Caco-2 (cell line): ENCODE data around the gene EPHB2. TPM values are rescaled to one million over a fixed set of nuclear protein-coding genes. Genes with fewer than 3 reads are reported as not detected.

ENCODE experiments used
- BruUV-seq: library from RNA; stranded (reverse); fragments of 400-500 nt; replicated peaks from 2 replicates; lab custom pipeline; 2021; lab: Mats Ljungman, UMichigan
- CTCF ChIA-PET: fragments of 300-600 bp; sonication (Branson Sonifier 250); formaldehyde crosslinking; loops from one replicate; lab custom pipeline; 2022; ENCODE audit warnings: antibody characterized with exemption; lab: Charles Lee
- POLR2A ChIA-PET: fragments of 300-600 bp; sonication (Branson Sonifier 250); formaldehyde crosslinking; loops from one replicate; lab custom pipeline; 2022; ENCODE audit warnings: antibody characterized with exemption; lab: Charles Lee
- DNase-seq, 2 experiments: peaks; one replicate each; pipeline versions ENCODE4 v3.0.0 to v3.0.0-alpha.2; 2020 to 2022
- H3K27me3 ChIP-seq: replicated peaks from 2 replicates; pipeline ENCODE4 v1.6.0; 2011; ENCODE audit warnings: low read length; ENCODE audit not compliant: control insufficient read depth, insufficient read depth
- H3K36me3 ChIP-seq: 2 replicates; pipeline ENCODE4 v1.5.1; 2011; ENCODE audit warnings: low read length; ENCODE audit not compliant: control insufficient read depth, insufficient read depth
- H3K4me1 ChIP-seq: fragments of 250-450 bp; sonication (Bioruptor Pico); 2 replicates; pipeline ENCODE4 v1.5.1; 2020; ENCODE audit warnings: mild to moderate bottlenecking
- H3K4me3 ChIP-seq: 2 replicates; pipeline ENCODE4 v1.5.1; 2011; ENCODE audit warnings: low read depth, mild to moderate bottlenecking, control low read depth, low read length
- H3K9me3 ChIP-seq: fragments of 250-450 bp; sonication (Bioruptor Pico); 2 replicates; pipeline ENCODE4 v1.5.1; 2020; ENCODE audit warnings: mild to moderate bottlenecking, moderate library complexity
- H3K27ac Mint-ChIP-seq: one replicate; pipeline ENCODE4 v1.8.0; 2022; ENCODE audit warnings: mixed read lengths; ENCODE audit not compliant: unreplicated experiment
- H3K27me3 Mint-ChIP-seq: one replicate; pipeline ENCODE4 v1.8.0; 2022; ENCODE audit warnings: mixed read lengths; ENCODE audit not compliant: insufficient read depth, unreplicated experiment
- H3K36me3 Mint-ChIP-seq: one replicate; pipeline ENCODE4 v1.8.0; 2022; ENCODE audit warnings: mild to moderate bottlenecking, mixed read lengths; ENCODE audit not compliant: insufficient read depth, unreplicated experiment
- H3K4me1 Mint-ChIP-seq: one replicate; pipeline ENCODE4 v1.8.0; 2022; ENCODE audit warnings: low read depth, mixed read lengths; ENCODE audit not compliant: unreplicated experiment
- H3K4me3 Mint-ChIP-seq: one replicate; pipeline ENCODE4 v1.8.0; 2022; ENCODE audit warnings: mild to moderate bottlenecking, moderate library complexity, mixed read lengths; ENCODE audit not compliant: unreplicated experiment
- H3K9me3 Mint-ChIP-seq: one replicate; pipeline ENCODE4 v1.8.0; 2022; ENCODE audit warnings: mixed read lengths; ENCODE audit not compliant: unreplicated experiment
- intact Hi-C: fragments of 100-400 bp; cut with micrococcal nuclease; formaldehyde crosslinking; loops from one replicate; pipeline ENCODE4 v1.10.0; 2022; ENCODE audit not compliant: unreplicated experiment
- total RNA-seq: library from RNA; stranded (reverse); gene quantifications from 2 replicates; pipeline ENCODE4 v1.2.3, GENCODE V29; 2022
- TF ChIP-seq, protein P1 (sequence below), 2 experiments: fragments of 200-600 bp in 1 of 2; IDR thresholded peaks; 1 replicate in 1 of 2; 2 replicates in 1 of 2; pipeline versions ENCODE4 v1.5.1 to v1.8.0; 2011 to 2022; ENCODE audit warnings: antibody characterized with exemption in 1 of 2, control low read depth in 1 of 2, inconsistent platforms in 1 of 2, low read depth in 1 of 2, low read length in 1 of 2, mild to moderate bottlenecking in 1 of 2, moderate library complexity in 1 of 2; ENCODE audit not compliant: insufficient read depth in 1 of 2, severe bottlenecking in 1 of 2, unreplicated experiment in 1 of 2

Gene EPHB2
- total RNA-seq, 1 experiment from 2014 or later: 30.1 TPM

GRCh38 chr1:22773981-22774832 is 63.6 kb downstream of the EPHB2 start:
- no peak overlapping the region for H3K4me3 Mint-ChIP-seq
- no peaks in the 10 kb centered on the region for H3K27me3 Mint-ChIP-seq
- H3K4me1 Mint-ChIP-seq: no peaks in the 10 kb centered on the region
- intact Hi-C loops: no loop called here
- TF ChIP-seq, protein P1, sequence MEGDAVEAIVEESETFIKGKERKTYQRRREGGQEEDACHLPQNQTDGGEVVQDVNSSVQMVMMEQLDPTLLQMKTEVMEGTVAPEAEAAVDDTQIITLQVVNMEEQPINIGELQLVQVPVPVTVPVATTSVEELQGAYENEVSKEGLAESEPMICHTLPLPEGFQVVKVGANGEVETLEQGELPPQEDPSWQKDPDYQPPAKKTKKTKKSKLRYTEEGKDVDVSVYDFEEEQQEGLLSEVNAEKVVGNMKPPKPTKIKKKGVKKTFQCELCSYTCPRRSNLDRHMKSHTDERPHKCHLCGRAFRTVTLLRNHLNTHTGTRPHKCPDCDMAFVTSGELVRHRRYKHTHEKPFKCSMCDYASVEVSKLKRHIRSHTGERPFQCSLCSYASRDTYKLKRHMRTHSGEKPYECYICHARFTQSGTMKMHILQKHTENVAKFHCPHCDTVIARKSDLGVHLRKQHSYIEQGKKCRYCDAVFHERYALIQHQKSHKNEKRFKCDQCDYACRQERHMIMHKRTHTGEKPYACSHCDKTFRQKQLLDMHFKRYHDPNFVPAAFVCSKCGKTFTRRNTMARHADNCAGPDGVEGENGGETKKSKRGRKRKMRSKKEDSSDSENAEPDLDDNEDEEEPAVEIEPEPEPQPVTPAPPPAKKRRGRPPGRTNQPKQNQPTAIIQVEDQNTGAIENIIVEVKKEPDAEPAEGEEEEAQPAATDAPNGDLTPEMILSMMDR (IDR thresholded peaks at IDR 0.05; ENCODE audit: insufficient read depth in 1 of 2, low read depth in 1 of 2, low read length in 1 of 2, severe bottlenecking in 1 of 2, unreplicated experiment in 1 of 2): no peak
- no peaks in the 10 kb centered on the region for H3K9me3 Mint-ChIP-seq
- ChIA-PET POLR2A (no interaction called here), CTCF (no interaction called here)
- Histone ChIP-seq H3K36me3 (no peaks in the 10 kb centered on the region; the same call in 1 of the 2 replicates), H3K27me3 (no peaks in the 10 kb centered on the region), H3K9me3 (no peaks in the 10 kb centered on the region), H3K4me3 (no peak overlapping the region), H3K4me1 (no peaks in the 10 kb centered on the region)
- no peak for DNase-seq
- H3K27ac Mint-ChIP-seq: no peak overlapping the region
- BruUV-seq: no TSS peak
- peaks cover 8% of the 10 kb centered on the region for H3K36me3 Mint-ChIP-seq

DNA sequence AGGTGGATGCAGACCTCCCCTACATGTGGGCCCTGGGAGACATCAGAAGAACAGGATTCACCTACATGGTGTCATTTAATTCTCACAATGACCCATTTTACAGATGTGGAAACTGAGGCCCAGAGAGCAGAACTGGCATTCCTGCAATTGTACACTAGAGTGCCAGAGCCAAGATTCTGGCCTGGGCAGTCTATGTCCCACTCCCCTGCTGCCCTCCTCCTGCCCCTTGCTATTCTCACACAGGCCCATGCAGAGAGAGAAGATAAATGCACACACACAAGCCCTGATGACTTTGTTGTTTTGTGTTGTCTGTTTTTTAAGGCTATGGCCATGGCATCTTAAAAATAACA is 64.2 kb downstream of the EPHB2 start:
- H3K4me1 ChIP-seq: no peaks in the 10 kb centered on the region
- H3K9me3 ChIP-seq: no peaks in the 10 kb centered on the region
- peaks cover 3% of the 10 kb centered on the region for H3K36me3 Mint-ChIP-seq
- H3K36me3 ChIP-seq: no peaks in the 10 kb centered on the region; the same call in 1 of the 2 replicates
- no peak overlapping the region for H3K4me3 ChIP-seq
- BruUV-seq: no TSS peak
- ChIA-PET POLR2A (no interaction called here), CTCF (no interaction called here)
- H3K27me3 ChIP-seq: no peaks in the 10 kb centered on the region
- no peak overlapping the region for H3K4me3 Mint-ChIP-seq
- TF ChIP-seq, protein P1 (IDR thresholded peaks at IDR 0.05; ENCODE audit: insufficient read depth in 1 of 2, low read depth in 1 of 2, low read length in 1 of 2, severe bottlenecking in 1 of 2, unreplicated experiment in 1 of 2): no peak
- no peaks in the 10 kb centered on the region for H3K27me3 Mint-ChIP-seq
- H3K4me1 Mint-ChIP-seq: no peaks in the 10 kb centered on the region
- H3K9me3 Mint-ChIP-seq: no peaks in the 10 kb centered on the region
- intact Hi-C loops: no loop called here
- no peak overlapping the region for H3K27ac Mint-ChIP-seq
- no peak for DNase-seq

DNA sequence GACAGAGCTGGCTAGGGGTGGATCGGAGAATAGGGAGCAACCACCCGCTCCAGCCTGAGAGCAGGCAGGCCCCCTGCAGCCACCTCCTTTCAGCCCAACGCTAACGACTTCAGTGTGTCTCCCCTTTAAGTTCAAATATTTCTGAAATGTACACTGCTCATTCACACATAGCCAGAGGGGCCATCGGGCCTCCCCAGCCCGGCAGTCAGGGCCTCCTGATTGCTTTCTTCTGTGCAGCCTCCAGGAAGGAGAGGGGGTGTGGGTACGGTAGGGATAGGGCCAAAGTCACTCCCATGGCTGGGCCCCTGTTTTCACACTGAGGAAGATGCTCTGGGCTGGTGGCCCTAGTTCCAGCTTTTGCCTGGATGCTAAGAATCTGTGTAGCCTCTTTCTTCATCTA is 64.8 kb downstream of the EPHB2 start:
- H3K4me1 Mint-ChIP-seq: no peaks in the 10 kb centered on the region
- TF ChIP-seq, protein P1 (IDR thresholded peaks at IDR 0.05; ENCODE audit: insufficient read depth in 1 of 2, low read depth in 1 of 2, low read length in 1 of 2, severe bottlenecking in 1 of 2, unreplicated experiment in 1 of 2): no peak
- no peaks in the 10 kb centered on the region for H3K27me3 Mint-ChIP-seq
- ChIA-PET CTCF (interaction anchor here (1.6 kb wide), 1 partner anchor 71 kb away, joined by 3 read pairs; no protein-coding TSS in a partner anchor), POLR2A (no interaction called here)
- no peaks in the 10 kb centered on the region for H3K27me3 ChIP-seq
- H3K27ac Mint-ChIP-seq: no peak overlapping the region
- H3K4me3 Mint-ChIP-seq: no peak overlapping the region
- no peak for DNase-seq
- H3K9me3 ChIP-seq: no peaks in the 10 kb centered on the region
- H3K36me3 Mint-ChIP-seq: no peaks in the 10 kb centered on the region
- no peak overlapping the region for H3K4me3 ChIP-seq
- intact Hi-C loops: no loop called here
- no TSS peak for BruUV-seq
- H3K9me3 Mint-ChIP-seq: no peaks in the 10 kb centered on the region
- H3K36me3 ChIP-seq: no peaks in the 10 kb centered on the region; the same call in 1 of the 2 replicates
- no peaks in the 10 kb centered on the region for H3K4me1 ChIP-seq
